Activated naive CD8-positive, alpha-beta T cell treated with anti-CD3 and anti-CD28 coated beads, Interleukin-2, amount 50 U/mL, for 16 hours (primary cell): ENCODE results near the gene EWSR1.
"Not testable (repeated sequence)": the region's sequence is repeated elsewhere in the genome, so short reads cannot be mapped to it uniquely, and the experiment has no call there.

Experiments used
- DNase-seq: peaks from one replicate; pipeline ENCODE4 v3.0.0-alpha.2; 2020; ENCODE audit warnings: low read depth, low spot score

EWSR1 gene, protein sequence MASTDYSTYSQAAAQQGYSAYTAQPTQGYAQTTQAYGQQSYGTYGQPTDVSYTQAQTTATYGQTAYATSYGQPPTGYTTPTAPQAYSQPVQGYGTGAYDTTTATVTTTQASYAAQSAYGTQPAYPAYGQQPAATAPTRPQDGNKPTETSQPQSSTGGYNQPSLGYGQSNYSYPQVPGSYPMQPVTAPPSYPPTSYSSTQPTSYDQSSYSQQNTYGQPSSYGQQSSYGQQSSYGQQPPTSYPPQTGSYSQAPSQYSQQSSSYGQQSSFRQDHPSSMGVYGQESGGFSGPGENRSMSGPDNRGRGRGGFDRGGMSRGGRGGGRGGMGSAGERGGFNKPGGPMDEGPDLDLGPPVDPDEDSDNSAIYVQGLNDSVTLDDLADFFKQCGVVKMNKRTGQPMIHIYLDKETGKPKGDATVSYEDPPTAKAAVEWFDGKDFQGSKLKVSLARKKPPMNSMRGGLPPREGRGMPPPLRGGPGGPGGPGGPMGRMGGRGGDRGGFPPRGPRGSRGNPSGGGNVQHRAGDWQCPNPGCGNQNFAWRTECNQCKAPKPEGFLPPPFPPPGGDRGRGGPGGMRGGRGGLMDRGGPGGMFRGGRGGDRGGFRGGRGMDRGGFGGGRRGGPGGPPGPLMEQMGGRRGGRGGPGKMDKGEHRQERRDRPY

DNA sequence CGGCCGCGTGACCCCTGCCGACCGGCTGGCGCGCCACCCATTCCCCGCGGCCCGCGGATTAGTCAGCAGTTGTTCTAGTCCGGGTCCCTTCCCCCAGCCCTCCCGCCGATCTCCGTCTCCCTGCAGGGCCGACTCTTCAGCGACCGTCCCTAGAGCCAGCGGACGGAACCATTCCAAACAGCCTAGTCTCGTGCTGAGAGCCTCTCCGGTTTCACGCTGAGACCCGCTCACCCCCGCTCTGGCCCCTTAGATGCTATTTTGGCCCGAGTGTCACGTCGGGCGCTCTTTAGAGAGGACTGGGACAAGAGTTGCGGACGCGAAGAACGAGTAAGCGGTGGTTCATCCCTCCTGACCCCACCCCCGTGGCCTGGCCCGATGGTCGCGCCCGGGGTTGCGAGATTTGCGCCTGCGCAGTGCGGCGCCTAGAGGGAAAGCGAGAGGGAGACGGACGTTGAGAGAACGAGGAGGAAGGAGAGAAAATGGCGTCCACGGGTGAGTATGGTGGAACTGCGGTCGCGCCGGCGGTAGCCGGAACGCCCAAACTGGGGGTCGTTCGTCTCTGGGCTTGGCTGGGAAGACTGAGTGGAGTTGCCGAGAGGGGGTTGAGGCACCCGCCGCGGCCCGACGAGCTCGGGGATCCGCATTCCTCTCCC lies at the start of gene EWSR1, which contains the start of gene RHBDD3:
EWSR1 (plus strand) TSS at position 411 of the 653 bp plus-strand sequence; CDS start at position 480, 69 bp downstream.
RHBDD3 (minus strand) TSS at position 124 of the 653 bp plus-strand sequence. CDS start 2,355 bp downstream, outside the sequence.
- peak; percentile 85 for DNase-seq

DNA sequence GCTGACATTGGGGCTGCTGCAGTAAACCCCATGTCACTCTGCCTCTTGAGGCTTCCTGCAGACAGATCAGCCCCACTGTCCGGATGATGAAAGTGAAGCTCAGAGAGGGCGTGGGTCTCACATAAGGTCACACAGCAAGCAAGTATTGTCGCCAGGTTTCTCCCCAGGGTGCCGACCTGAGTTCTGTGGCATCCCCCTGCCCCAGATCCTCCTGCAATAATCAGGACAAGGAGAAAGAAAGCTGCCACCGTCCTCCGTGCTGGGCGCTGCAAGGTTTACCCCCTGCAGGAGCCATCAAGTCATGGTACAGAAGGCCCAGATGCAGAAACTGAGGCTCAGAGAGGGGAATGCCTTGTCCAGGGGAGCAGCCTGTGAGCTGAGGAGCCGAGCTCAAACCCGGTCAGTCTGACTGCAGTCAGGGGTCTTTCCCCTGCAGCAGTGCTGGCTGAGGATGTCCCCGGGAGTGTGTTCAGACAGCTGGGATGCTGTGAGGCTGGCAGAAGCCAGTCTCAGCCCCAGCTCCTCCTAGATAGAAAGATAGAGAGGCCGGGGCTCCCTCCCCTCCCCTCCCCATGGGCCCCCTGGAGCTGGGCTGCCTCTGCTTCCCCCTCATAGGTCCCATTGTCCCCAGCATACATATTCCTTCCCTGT lies 49.2 kb upstream of the EWSR1 start:
- DNase-seq = no peak

DNA sequence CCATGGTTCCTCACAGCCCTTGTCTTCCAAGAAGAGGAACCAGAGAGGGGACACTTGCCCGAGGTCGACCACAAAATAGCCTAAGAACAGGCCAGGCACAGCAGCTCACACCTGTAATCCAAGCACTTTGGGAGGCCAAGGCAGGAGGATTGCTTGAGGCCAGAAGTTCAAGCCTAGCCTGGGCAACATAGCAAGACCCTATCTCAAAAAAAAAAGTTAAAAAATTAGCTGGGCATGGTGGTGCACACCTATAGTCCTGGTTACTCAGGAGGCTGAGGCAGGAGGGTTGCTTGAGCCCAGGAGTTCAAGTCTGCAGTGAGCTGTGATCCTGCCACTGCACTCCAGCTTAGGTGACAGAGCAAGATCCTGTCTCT lies 48.7 kb upstream of the EWSR1 start:
- DNase-seq = not testable (repeated sequence)

DNA sequence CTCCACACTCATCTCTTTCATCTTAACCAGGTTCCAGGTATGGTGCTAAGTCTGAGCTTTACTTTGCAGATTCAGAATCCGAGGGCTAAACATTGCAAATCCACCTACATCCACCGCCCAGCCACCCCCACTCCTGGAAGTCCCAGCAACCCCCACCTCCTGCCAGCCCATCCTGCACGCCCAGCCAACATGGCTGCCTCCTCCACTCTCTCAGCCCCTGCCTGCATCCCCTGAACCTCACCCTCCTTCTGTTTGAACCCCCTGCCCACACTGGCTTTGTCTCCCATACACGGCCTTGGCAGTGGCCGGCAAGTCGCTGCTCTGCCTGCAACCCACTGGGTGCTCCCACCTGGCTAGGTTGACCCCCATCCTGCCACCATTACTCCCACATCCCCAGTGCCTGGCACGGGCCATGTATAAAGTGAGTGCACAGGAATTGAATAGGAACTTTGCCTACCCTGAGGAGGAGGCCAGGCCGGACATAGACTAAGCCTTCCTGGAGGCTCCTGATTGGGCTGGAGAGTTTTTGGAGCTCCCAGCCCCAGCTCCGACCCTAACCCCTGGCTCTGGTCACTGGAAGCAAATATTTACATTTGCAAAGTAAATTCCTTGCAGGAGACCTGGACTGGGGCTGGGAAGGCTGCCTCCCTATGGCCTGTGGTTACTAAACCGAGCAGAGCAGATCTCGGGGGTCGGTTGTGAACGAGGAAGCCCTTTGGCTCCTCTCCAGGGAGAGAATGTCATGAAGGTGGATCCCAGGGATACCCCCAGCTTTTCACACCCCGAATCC lies 48.0 kb upstream of the EWSR1 start:
- no peak for DNase-seq

DNA sequence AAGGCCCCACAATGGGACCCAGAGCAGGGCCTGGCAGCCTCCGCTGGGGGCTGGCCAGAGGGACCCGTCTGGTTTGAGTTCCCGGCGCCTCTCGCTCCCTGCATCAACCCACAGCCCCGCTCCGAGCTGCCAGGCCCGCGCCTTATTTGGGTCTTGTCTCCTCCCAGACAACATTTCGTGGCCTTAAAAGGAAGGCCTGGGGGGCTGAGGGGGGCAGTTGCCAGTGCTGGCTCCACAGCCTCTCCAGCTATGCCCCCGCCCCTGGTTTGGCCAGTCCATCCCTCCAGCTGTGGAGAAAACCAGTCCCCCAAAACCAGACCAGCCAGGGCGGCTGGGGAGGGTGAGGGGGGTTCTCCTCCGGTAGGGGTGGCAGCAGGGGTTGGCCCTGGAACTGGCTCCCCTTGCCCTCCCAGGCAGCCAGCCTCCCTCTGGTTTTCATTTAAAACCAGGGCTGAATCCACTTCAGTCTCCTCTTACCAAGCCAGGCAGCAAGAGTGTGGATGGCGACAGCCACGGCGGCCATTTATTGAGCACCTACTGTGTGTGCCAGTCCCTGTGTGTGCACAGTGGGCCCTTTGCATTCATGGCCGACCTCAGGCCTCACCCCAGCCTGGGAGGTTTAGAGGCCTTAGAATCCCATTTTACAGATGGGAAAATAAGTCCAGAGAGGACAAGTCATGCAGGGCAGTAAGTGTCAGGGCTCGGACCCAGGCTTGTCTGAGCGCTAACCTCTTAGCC lies 43.8 kb upstream of the EWSR1 start:
- no peak for DNase-seq

DNA sequence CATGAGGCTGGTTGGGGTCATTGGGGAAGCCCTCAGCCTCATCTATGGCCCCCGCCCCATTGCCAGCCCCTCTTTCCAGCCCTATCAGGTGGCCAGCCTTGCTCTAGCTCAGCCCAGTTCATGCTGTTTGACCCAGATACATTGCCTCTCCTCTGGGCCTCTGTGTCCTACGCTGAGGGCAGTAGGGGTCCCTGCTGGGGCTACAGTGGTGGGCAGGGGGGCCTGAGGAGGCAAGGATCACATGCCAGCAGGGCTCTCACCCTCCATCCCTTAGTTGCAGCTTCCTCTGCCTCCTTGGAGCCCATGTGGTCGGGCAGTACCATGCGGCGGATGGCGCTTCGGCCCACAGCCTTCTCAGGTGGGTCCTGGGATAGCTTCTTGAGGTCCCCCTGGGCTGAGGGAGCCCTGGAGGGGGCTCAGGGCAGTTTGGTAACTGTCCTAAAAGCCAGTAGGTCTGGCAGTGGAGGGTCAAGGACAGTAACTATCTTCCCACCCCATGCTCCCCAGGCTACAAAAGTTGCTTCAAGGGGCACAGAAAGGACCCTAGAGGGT lies 43.1 kb upstream of the EWSR1 start:
- DNase-seq = no peak

DNA sequence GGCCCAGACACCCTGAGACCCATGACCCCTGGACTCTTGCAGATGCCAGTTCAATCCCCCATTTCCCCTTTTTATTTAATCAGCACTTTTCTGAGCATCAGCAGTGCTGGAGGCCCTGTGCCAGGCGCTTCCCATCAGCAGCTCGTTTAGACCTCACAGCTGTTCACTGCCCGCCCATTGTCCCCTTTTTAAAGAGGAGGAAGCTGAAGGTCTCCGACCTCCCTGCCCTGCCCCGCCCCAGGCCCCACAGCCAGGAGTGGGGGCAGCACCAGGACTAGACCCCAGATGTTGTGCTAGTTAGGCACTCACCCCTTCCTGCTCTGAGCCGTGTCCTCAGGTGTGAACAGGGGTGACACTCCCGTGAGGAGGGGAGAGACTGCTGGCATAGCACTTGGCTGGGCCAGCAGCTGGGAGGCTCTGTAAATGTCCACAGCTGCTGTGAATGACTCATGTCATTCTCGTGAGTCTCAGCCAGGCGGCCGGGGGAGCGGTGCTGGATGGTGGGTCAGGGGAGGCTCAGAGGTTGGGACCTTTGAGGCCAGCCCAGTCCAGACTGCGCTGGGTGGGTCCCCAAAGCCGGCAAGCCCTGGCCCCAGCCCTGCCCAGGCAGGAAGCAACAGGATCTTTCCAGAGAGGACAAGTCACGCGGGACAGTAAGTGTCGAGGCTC lies 42.5 kb upstream of the EWSR1 start:
- DNase-seq = no peak

DNA sequence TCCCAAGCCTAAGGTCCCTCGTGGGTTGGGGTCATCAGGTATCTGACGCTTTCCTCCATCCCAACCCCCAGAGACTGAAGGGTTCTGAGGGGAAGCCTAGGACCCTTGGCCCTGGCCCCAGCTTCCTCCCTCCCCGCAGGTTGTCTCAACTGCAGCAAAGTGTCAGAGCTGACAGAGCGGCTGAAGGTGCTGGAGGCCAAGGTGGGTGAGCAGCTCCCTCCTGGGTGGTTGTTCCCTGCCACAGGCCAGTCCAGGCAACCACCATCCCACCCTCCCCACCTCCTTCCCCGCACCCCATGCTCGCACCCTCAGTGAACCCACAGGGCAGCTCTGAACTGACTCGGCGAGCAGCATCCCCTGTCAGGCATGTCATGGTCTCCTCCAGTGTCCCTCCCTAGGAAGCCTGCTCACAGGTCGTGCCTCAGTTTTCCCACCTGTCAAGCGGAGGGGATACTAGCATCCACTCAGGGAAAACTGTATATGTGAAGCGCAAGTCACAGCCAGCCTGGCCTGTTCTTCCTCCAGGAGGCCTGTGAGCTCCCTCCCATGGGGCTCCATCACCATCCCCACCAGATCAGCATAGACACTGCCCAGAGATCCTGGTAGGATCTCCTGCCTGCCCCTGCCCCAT lies 41.6 kb upstream of the EWSR1 start:
- DNase-seq = no peak

DNA sequence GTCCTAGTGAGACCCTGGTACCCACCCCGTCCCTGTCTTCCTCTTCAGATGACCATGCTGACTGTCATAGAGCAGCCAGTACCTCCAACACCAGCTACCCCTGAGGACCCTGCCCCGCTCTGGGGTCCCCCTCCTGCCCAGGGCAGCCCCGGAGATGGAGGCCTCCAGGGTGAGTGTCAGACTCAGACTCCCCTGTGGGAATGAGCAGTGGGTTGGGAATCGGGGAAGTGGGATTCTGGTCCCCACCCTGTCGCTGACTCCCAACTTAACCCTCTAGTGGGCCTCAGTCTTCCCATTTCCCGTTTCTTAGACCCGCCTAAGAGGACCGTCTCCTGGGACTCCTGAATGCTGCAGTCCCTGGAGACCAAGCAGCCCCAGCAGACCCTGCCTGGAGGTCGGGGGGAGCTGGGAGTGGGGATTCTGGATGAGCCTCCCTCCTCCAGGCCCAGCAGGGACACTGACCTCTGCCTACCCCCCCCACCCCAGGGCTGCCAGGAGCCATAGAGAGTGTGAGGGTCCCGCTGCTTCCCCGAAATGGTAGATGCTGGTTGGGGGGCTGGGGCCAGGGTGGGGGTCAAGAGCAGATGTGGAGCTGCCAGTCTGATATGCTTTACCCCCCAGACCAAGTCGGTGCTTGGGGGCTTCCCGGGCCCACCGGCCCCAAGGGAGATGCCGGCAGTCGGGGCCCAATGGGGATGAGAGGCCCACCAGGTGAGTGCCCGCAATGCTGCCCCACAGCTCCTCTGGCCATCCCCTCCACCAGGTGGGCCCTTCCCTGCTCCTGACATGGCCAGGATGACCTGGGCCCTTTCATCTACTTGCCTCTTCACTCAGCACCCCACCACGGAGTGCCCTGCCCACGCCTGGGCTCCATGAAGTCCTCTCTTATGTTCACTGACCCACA lies 36.8 kb upstream of the EWSR1 start:
- no peak for DNase-seq

DNA sequence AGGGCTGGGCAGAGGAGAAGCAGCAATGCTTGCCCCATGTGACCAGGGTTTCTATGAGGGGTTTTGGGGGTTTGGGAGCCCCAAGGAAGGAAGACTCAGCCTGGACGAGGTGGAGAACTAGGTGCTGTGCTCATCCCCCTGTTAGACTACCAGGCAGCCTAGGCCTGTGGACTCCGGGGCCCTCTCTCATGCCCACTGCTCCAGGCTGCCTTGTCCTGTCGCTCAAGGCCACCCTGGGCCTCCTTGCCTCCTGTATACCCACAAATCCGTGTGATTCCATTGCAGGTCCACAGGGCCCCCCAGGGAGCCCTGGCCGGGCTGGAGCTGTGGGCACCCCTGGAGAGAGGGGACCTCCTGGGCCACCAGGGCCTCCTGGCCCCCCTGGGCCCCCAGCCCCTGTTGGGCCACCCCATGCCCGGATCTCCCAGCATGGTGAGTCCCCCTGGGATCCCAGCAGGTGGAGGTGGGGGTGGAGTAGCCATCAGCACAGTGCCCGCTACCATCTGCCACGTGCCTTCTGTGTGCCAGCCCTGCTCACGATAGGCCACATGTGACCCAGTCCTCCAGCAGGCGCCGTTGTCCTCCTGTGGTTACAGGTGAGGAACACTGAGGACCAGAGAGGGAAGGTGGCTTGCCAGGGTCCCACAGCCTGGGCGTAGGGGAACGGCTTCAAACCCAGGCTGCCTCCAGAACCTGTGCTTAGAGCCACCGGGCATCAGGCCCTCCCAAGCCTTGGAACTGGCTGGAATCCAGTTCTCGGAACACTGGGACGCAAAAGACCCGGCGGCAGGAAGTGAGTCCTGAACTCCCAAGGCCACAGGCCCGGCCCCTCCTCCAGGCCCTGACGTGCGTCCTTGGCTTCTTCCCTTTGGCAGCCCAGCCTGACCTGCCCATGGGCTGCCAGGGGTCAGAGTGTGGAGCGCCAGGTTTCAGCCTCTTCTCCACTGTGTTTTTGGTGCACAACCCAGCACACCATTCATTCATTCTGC lies 35.8 kb upstream of the EWSR1 start:
- no peak for DNase-seq

DNA sequence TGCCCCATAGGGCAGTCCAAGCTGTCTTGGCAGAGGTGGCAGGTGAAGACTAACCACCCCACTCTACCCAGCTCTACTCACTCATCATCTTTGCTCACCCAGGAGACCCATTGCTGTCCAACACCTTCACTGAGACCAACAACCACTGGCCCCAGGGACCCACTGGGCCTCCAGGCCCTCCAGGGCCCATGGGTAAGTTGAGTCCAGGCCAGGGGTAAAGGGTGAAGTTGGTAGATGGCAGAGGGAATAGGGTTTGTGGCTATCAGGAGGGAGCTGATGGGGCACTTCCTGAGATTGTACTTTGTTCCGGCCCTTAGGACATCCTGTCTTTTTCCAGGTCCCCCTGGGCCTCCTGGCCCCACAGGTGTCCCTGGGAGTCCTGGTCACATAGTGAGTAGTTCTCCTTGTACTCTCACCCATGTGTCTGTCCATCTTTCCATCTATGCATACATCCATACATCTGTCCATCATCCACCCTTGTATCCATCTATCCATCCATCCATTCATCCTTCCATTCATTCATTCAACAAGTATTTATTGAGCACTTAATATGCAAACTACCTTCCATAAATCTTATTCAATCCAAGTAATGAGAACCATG lies 34.7 kb upstream of the EWSR1 start:
- DNase-seq = no peak

DNA sequence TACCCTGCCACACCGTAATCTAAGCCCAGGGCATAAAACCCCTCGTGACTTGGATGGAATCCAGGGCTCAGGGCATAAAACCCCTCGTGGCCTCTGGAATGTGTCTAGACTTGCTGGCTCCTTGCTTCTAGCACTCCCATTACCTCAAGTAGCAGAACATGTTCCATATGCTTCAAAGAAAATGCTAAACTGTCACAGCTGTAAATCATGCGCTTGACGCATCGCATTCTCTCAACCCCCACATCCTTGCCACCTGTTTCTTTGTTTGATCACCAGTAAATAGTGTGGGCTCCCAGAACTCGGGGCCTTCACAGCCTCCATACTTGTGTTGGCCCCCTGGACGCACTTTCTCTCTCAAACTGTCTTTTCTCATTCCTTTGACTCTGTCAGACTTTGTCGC lies 27.6 kb upstream of the EWSR1 start:
- not testable (repeated sequence) for DNase-seq

DNA sequence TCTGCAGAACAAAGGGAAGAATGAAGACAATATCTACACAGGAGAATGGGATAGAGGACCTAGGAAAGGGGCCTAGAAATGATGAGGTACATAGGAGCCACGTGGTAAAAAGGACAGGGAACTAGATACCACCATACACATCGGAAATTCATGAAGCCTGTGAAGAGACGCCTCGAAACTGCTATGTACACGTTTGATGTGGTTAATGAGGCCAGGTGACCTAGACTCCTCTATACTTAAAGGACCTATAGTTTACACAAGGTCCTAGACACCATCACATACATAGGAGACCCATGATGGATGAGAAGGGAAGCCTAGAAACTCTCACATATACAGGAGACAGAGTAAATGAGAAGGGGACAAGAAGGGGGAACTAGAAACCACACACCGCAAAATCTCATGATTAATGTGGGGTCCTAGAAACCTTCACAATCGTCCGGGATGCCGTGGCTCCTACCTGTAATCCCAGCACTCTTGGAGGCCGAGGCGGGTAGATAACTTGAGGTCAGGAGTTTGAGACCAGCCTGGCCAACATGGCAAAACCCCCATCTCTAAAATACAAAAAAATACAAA lies 24.1 kb upstream of the EWSR1 start:
- no peak for DNase-seq

DNA sequence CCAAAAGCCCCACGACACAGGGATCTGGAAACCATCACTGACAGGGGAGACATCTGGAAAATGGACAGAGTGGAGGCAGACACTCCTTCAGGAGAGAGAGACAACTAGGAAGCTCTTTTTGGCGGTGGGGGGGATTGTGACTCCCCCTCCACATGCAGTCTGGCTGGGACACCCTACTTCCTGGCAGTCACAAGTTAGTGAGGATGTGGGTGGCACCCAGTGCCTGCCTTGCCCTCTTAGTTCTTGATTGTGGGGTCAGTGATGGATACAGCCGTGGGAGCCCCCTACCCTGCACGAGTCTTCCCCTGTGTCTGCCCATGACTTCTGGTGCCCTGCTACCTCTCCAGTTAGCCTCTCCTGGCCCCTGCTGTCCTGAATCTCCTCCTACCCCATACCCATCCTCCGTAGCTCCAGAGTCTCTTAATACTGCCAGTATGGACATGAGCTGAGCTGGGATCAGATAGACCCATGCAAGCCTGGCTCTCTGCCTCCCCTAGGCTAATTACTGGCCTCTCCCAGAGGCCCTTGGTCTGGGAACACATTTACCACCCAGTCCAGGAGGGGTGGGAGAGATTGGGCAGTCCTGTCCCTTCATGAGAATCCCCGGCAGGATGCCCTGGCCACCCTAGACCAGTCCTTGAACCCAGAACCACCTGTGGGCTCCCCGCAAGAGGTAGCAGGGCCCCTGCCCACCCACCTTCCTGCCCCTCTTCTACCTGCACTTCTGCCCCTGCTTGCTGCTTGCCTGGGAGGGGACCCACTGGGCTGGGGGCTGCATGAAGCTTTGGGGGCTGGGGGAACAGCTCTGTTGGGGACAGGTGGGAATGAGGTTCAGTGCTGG lies 23.1 kb upstream of the EWSR1 start:
- DNase-seq = no peak
